Stimulated activated CD4-positive, alpha-beta T cell treated with anti-CD3 and anti-CD28 coated beads, Interleukin-12 subunit alpha, Interleukin-12 subunit beta, amount 100 ng/mL, for 24 hours (primary cell): ENCODE data around the gene SLC39A11.
"Not testable (repeated sequence)": the region's sequence is repeated elsewhere in the genome, so short reads cannot be mapped to it uniquely, and the experiment has no call there.

ENCODE experiments used
- DNase-seq, 2 experiments: peaks; one replicate each; pipeline ENCODE4 v3.0.0-alpha.2; 2020; ENCODE audit warnings: low read depth in 2 of 2

Gene SLC39A11

DNA sequence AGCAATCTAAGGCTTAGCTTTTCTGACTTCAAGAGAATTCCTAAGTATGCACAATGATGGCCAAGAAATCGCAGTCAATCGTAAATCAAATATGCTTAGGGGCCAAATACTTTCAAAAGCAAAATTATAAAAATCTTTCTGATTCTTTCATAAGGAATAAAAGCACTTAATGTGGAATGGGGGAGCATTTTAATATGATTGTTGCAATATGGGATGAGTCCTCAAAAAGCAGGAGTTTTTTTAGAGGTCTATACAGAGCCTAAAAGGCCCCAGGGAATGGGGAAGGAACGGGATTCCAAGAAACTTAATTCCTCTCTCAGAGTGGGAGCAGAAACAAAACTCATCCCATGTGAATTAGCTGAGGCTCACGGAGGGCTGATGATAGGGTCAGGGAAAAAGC is 14.7 kb upstream of the SLC39A11 start:
- no peak for DNase-seq

GRCh38 chr17:73105431-73105830 is 12.9 kb upstream of the SLC39A11 start:
- no peak for DNase-seq

- no peak for DNase-seq
Observed at GRCh38 chr17:73104450-73104849, 12.0 kb upstream of the SLC39A11 start.

DNA sequence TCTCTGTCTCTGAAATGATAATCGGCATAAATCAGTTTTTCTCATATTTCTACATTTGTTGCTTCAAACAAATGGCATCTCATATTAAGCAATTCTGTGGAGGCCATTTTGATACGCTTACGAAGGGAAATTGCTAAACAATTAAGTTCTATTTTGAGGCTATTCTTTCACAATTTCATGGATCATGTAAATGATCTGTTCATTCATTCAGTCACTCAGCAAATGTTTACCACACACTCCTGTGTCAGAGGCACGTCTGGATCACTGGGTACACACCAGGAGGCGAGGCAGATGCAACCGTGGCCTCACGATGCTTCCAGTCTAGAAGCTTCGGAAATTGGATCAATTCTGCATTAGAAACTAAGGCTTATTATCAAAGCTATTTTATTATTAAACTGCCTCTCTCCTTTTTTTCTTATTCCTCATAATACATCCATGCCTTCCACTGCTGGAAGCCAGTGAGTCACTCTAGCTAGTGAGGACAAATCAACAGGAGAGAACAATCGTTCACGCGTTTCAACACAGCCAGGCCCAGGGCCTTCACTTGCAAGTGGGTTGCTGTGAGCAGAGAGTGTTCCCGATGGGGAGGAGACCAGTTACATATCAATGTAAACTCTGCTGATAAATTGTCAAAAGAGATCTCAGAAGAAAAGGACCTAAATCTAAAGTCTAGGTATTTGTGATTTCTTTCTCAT is 11.3 kb upstream of the SLC39A11 start:
- DNase-seq, result no peak

DNA sequence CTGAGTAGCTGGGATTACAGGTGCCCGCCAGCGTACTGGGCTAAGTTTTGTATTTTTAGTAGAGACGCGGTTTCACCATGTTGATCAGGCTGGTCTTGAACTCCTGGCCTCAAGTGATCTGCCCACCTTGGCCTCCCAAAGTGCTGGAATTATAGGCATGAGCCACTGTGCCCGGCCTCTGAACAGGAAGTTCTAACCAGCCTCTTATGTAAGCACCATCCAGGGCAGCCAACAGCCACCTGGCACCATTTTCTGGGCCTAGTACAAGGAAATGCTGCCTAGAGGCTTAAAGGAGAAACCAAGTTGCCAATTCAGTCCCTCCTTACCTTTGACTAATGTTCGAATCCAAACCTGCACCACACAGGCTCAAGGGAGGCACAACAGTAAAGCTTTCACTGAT is 8.5 kb upstream of the SLC39A11 start:
- DNase-seq, result no peak

GRCh38 chr17:73100363-73100762 is 7.9 kb upstream of the SLC39A11 start:
- DNase-seq, result no peak

DNA sequence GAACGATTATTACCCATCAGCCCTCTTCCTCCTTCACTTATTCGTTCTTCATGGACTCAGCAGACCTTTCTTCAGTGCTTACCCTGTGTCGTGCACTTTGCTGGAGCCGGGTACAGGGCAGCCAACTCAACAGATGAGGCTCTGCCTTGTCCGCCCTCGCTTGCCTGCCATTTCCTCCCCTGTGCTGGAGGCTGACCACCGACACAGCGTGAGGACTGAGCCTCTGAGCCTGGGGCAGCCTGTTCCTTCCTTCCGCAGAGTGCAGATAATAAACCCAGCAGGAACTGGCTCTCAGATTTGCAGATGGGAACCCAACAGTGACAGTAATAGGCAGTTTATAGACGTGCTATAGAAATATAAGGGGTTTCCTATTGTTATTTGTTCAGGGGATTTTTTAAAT is 7.0 kb upstream of the SLC39A11 start:
- DNase-seq, result no peak

DNA sequence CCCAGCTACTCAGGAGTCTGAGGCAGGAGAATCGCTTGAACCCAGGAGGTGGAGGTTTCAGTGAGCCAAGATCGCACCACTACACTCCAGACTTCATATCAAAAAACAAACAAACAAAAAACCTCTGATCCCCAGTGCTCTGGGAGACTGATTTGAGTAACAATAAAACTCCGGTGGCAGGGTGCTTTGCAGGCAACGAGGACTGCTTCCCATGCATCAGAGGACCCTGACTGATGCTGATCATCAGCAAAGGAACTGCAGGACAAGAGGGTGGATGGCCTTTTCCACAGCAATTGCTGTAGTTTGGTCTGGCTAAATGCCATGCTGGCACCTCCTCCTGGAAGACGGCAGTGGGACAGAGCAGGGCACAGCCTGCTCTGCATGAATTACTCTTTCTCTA is 6.4 kb upstream of the SLC39A11 start:
- DNase-seq, result no peak

DNA sequence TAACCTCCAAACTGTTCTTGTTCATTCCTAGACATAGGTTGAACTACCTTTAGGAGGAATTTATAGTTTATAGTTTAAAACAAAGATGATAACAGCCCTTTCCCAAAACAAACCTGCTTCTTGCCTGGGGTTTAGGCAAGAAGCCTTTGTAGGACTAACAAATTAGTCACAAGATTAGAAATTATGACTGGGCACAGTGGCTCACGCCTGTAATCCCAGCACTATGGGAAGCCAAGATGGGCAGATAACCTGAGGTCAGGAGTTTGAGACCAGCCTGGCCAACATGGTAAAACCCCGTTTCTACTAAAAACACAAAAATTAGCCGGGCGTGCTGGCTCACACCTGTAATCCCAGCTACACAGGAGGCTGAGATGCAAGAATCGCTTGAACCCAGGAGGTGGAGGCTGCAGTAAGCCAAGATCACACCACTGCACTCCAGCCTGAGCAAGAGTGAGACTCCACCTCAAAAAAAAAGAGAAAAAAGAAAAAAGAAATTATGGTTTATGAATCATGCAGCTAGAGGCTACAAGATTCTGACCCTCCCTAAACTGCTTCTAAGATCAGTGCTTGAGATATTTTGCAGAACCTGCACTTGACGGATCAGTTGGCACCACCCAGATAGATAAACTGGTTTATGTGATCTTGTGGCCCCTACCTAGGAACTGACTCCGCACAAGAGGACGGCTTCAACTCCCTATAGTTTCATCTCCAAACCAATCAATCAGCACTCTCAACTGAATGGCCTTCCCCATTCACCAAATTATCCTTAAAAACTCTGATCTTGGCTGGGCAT is 5.7 kb upstream of the SLC39A11 start:
- DNase-seq, result not testable (repeated sequence)

DNA sequence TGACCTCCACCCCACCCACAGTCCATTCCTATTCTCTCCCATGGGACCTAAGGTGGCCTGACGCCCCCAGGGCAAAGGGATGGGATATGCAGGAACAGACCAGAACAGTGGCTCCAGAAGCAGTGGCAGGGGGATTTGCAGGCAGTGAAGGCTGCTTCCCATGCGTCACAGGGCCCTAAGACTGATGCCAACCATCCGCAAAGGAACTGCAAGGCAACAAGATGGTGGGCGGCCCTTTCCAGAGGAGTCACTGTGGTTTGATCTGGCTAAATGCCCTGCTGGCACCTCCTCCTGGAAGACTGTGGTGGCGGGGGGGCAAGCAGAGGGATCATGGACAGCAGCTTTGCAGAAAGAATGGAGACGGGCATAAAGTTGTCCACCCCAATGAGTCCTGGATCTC is 4.4 kb upstream of the SLC39A11 start:
- no peak for DNase-seq

DNA sequence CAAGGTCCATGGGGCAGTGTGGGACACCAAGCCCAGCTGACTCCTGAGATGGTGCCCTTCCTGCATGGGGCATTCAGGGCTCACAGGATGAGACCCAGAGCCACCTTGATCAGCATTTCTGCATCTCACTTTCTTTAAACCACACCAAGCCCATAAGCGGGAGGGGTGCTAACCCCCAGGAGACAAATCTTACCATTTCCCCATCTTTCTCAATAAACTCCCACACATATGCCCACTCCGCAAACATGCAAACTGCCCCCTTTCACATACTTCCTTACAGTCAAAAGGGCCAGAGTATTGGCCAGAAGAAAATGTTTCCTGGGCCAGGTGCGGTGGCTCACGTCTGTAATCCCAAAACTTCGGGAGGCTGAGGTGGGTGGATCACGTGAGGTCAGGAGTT is 3.7 kb upstream of the SLC39A11 start:
- no peak for DNase-seq

- no peak for DNase-seq
Observed at GRCh38 chr17:73093286-73093685, 798 bp upstream of the SLC39A11 start.

GRCh38 chr17:73091770-73092522 is 542 bp downstream of the SLC39A11 start:
- no peak for DNase-seq

DNA sequence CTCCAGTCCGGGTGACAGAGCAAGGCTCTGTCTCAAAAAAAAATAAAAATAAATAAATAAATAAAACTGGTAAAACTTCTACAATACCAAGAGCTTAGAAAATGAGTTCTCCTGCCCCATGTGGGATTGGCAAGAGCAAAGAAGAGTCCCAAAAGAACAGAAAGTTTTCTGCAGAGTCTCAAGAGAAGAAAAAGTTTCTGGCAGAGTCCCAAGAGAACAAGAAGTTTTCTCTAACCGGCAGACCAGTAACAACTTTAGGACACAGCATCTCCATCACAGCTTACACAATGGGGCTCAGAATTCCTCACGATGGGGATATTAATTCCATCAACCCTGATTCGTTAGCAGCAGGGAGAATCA is 1.1 kb downstream of the SLC39A11 start:
- DNase-seq, result no peak

GRCh38 chr17:73090396-73091202 is 1.9 kb downstream of the SLC39A11 start:
- no peak for DNase-seq

DNA sequence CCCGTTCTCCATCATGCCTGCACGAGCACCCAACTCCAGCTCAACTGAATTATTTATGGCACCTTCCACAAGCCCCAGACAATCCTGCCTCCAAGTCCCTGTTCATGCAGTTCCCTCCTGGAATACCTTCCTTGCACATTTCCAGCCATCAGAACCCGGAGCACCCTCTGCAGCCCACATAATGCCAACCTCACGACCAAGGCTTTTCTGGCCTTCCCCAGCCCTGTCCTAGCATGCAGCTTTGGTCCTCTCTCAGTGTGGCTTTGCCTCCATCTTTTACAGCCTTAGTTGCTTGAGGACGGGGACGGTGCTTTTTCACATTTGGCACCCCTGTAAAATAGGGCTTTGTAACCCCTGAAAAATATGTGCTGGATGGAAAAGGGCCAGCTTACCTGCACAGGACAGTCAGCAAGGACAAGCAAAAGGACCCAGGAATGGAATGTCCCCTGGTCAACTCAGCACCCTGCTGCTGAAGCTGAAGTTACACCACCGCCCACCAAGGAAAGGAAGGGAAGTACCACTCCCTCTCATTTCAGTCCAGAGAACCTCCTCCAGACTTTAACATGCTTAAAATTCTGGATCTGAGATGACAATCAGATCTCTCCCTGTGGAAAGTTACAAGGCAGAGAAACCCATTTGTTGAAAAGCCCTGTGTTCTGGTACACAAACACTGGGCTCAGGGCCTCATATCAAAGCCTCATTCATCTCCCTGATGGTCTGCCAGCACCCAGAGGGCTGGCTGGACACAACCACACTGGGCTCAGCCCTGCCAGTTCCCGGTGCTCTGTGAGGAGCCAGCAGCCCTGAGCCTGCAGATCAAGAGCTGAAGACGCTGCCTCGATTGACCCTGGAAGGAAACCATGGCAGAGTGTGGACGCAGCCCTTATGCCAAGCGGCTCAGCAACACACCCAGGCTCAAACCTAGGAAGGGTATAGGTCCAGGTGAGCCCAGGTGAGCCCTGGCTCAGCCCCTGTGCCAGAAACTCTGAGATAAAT is 2.9 kb downstream of the SLC39A11 start:
- DNase-seq, result no peak

DNA sequence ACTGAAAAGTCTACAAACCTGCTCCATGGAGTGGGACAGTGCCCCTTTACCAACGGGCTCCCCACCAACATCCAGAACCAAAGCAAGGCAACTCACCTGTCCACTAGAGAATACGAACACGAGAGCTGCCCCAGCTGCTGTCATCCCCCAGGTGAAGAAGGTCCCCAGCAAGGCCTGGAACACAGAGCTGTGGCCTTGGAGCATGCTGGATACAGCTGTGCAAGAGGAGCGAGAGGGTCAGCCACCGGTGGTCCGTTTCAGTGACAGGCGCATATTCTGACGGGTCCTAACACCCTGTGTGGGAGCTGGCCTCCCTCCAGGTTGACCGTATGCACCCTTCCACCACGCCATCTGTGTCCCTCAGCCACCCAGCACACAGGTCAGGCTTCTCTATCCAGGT is 3.9 kb downstream of the SLC39A11 start:
- no peak for DNase-seq

DNA sequence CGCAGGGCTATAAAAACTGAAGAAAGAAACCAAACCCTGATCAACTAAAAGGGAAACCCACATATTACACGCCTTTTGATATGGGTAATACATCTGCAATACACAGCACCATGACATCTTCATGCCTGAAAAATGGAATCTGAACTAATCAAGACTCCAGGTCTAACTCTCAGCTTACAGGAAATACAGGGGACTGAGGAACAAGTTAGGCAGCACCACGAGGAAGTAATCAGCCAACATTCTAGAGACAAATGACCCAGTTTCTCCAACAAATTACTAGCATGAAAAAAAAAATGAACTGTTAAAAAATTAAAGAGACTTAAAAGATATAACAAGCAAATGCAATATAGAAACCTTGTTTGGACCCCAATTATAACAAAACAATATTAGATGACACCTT is 9.1 kb downstream of the SLC39A11 start:
- no peak for DNase-seq

- DNase-seq, result no peak
Observed at GRCh38 chr17:73074566-73074965, 17.9 kb downstream of the SLC39A11 start.

DNA sequence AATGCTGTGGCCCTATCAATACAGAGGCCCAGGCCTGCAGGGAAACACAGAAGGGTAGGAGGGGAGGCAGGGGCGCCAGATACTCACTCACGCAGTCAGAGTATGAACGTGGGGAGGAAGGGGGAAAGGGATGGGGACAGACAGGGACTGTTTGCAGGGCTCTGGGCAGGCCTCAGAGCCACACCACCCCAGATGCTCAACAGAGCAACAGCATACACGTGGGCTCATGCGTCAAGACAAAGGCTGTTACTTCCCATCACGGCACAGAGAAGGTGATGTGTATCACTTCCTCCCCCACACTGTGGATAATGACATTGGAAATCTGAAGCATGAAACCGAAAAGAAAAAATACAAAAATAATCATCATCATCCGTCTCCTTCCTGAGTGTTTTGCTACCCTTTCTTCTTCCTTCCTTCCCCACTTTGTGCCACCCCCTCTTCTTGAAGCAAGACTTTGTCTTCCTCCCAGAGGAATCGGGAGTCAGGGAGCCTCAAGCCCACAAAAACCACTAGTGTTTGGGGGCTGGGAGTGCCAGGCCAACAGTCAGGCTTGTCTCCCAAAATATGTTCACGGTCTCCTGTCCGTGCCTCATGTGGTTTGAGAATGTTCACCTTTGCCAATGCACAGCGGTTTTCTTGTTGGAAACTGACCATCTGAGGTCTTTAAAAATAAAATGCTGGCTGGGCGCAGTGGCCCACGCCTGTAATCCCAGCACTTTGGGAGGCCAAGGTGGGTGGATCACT is 20.1 kb downstream of the SLC39A11 start:
- DNase-seq, result no peak
